HUDEP-2 (cell line): ENCODE data around the gene ADARB2.
"Not testable (repeated sequence)": the region's sequence is repeated elsewhere in the genome, so short reads cannot be mapped to it uniquely, and the experiment has no call there.

Experiments
- DNase-seq, 76 experiments: peaks; one replicate each; lab custom pipeline; 2025; ENCODE audit not compliant: unreplicated experiment in 76 of 76; lab: John Stamatoyannopoulos, UW

The ADARB2 gene

GRCh38 chr10:1552881-1553670 lies 184.2 kb downstream of the ADARB2 start:
- no peak for DNase-seq

DNA sequence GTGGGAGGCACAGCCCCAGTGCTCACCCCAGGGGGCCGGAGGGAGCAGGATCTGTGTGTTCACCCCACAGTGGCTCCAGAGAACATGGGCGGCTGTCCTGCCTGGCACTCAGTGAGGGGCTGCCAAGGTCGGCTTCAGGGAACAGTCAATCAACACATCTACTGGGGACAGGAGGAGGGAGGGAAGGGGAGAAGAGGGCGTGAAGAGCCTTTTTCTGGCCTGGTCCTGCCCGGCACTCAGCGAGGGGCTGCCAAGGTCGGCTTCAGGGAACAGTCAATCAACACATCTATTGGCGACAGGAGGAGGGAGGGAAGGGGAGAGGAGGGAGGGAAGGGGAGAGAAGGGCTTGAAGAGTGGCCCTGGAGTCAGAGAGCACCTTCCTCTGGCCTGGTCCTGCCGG lies 184.9 kb downstream of the ADARB2 start:
- DNase-seq, result no peak

GRCh38 chr10:1551636-1552338 lies 185.5 kb downstream of the ADARB2 start:
- no peak for DNase-seq

DNA sequence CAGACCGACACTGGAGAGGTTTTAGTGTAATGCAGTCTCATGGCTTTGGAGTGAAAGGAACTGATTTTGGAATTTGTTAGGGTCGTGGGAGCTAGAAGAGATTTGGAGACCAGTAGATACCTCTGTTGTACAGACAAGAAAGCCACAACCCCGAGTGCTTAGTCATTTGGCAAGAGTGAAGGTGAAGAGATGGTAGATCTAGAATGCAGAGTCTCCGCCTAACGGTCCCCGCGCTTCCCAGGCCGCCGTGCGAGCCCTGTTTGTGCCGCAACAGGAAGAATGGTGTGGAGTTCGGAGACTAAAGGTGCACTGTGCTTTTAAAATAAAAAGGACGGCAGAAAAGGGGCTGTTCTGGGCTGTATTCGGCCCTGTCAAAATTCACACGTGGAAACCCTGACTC lies 186.7 kb downstream of the ADARB2 start:
- DNase-seq, result no peak

GRCh38 chr10:1550291-1550595 lies 187.1 kb downstream of the ADARB2 start:
- DNase-seq, result no peak

DNA sequence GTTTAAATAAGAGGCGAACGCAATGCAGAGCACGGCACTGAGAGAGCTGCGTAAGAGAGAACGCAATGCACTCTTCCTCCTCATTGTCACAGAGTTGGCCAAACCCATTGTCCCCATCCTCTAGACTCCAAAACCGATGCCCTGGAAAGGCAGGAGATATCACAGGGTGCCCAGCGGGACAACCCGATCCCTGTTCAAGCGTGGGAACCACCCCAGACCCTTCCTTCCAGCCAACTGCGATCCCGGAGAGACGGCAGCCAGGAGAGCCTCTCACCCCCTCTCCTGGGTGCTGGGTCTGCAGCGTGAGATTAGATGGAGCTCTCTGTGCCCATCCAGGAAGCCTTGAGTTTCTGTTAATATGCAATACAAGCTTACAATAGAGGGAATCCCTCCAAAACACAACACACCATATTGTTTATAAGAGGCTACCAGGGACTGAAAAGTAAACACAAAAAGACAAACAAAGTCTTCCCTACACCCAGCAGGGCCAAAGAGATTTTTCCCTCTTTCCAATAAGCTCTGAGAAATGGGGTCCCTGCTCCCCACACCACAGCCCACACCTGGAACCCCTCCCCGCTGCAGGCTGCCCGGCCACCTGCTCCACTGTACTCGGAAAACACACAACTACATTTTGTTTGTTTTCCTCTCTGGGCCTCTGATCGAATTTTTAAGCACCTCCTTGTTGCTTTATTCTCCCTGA lies 187.6 kb downstream of the ADARB2 start:
- no peak for DNase-seq

DNA sequence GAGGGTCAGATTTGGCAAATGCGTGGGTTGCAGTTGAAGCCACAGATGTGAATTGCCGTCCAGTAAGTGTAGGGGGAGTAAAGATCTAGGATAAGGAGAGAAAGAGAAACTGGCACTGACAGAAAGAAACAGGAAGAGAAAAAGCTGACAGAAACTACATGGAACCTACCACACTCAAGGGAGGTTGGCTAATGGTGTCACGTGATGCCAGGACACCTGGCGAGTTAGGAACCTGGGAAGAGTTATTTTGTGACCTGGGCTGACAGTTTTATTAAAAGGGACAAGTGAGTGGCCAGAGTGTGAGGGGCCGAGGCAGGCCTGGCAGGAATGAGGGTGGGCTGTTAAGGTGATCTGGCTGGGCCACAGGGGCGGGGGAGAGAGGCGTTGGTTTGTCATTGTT lies 188.7 kb downstream of the ADARB2 start:
- no peak for DNase-seq

DNA sequence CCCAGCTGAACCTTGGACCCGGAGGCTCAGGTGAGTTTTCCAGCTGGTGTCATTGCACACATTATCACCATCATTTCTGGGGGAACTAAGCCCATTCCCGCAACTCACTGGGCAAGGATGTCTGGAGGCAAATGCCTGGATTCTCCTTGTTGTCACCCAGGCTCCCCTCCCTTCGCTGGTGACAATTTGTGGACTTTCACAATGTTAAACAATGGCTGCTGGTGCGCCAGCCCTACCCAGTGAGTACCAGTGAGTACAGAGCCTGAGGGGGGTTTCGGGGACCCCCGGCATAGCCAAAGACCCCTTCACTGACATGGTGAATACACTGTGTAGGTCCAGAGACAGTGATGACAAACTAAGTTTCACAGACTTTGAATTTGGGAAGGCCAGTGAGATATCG lies 189.2 kb downstream of the ADARB2 start:
- DNase-seq, result no peak

DNA sequence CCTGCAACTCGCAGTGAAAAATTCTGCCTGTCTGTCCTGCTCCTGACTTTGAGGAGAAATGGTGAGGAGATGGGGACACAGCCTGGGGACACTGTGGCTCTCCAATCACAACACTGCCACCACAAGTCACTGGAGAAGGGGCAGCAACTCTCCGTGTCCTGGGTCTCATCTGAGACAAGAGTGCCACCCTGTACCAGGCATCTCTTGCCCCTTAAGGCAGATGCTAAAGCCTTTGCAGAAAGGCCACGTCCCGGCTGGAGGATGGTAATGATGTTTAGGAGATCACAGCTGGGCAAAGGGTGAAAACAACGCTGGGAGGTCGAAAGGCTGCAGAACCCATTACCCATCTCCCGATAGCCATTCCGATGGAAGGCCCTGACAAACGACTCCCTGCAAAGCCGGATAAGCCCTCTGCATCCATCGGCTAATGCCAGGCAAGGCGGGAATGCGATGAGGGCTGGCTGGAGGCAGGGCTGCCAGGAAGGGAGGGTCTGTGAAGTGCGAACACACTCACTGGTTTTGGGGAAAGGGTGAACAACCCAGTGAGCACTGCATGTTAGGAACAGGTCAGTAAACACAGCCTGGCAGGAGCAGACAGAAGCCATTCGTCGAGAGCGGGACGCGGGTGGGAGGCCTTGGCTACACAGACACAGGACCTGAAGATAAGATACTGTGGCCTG lies 190.8 kb downstream of the ADARB2 start:
- DNase-seq, result no peak

GRCh38 chr10:1545524-1545923 lies 191.8 kb downstream of the ADARB2 start:
- DNase-seq, result no peak

GRCh38 chr10:1544929-1545328 lies 192.4 kb downstream of the ADARB2 start:
- DNase-seq, result no peak

DNA sequence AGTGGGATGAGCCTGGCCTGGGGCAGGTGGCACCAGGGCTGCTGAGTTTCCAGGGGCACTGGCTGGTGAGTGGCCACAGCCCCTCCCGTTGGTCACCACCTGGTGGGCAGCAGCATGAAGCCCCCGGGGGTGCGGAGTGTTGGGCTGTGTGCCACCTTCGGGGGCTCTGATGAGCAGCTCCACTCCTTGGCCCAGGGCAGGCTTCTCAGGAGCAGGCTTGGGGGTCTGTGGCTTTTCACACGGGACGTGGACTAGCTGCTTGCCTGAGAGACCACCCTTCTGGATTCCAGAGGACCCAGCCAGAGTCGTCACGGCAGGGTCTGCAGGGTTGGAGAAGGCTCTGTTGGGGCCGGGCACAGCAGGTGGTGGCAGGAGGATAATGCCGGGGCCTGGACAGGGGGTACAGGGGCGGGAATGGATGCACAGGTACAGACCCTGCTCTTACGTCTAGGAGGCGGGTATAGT lies 193.1 kb downstream of the ADARB2 start:
- DNase-seq, result no peak

DNA sequence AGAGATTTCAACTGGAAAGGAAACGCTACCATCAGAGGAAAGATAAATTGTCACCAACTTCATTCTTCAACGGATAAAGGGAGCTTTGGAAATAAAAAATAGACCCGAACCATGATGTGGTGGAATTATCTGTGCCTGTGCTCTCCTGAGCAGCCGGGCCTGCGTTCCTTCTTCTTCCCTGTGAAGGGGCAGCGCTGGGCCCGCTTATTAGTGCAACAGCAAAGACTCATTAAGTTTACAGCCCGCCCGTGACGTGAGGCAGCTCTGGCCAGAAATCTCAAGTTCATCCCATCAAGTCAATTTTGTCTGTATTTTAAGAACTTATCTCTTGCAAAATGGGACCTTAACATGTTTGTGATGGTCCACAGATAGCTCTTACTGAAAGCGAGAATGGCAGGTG lies 193.7 kb downstream of the ADARB2 start:
- DNase-seq, result no peak

- no peak for DNase-seq
These were observed 194.4 kb downstream of the ADARB2 start for GRCh38 chr10:1542941-1543340.

GRCh38 chr10:1540144-1540543 lies 197.2 kb downstream of the ADARB2 start:
- DNase-seq, result no peak

GRCh38 chr10:1539216-1539615 lies 198.1 kb downstream of the ADARB2 start:
- DNase-seq, result no peak

DNA sequence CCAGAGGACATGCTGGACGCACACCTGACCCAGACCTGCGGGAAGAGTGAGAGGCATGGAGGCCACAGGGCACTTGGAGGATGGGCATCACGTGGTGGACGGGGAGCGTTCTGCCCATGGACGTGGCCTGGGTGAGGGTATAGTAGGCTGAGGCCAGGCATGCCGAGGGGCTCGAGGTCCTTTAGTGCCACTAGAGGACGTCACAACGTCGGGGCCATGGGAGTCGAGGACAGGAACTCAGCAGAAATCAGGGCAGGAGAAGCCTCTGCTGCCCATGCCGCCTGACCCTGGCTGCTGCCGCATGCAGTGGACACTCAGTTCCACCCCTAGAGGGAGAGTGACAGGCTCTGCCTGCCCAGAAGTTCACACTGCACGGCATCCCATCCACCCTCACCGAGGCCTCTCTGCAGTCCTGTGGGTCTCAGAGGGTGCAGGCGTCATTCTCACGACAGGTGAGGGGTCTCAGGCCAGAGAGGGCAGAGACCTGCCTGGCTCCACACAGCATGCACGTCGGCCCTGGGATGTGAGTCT lies 198.7 kb downstream of the ADARB2 start:
- DNase-seq, result no peak

DNA sequence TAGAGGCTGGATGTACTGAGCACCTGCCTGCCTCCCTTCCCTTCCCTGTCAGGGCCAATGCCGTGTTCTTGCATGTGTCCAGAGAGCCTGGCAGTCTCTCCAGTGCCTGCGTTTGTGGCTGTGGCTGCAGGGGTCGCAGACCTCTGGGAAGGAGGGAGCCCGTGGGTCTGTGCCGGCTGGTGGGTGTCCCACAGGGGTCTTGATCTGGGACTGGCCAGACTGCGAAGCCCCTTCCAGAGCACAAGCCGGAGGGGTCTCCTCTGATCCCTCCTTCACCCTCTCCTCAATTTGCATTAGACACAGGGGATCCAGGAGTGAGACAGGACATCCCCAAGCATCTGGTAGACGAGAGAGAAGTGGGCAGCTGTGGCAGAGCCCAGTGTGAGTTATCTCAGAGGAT lies 199.2 kb downstream of the ADARB2 start:
- DNase-seq, result no peak

DNA sequence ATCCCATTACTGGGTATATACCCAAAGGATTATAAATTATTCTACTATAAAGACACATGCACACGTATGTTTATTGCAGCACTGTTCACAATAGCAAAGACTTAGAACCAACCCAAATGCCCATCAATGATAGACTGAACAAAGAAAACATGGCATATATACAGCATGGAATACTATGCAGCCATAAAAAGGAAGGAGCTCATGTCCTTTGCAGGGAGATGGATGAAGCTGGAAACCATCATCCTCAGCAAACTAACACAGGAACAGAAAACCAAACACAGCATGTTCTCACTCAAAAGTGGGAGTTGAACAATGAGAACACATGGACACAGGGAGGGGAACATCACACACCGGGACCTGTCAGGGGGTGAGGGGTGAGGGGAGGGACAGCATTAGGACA lies 199.9 kb downstream of the ADARB2 start:
- DNase-seq, result not testable (repeated sequence)

- DNase-seq, result no peak
These were observed 201.0 kb downstream of the ADARB2 start for GRCh38 chr10:1536341-1536740.
